Measurements from ENCODE around the gene NRCAM. TPM values are rescaled to one million over a fixed set of nuclear protein-coding genes. Genes with fewer than 3 reads are reported as not detected.
"Not testable (repeated sequence)": the region's sequence is repeated elsewhere in the genome, so short reads cannot be mapped to it uniquely, and the experiment has no call there.

The NRCAM gene
- total RNA-seq, 1 donor from 2014 or later: 39.0 TPM

- no peaks in the 10 kb centered on the region for H3K27me3 ChIP-seq (ENCODE audit: control insufficient read depth, insufficient read depth, low read length)
- TF ChIP-seq CTCF (IDR thresholded peaks at IDR 0.05; ENCODE audit: insufficient read depth, low read length, poor library complexity, severe bottlenecking): no peak
- DNase-seq (ENCODE audit: low read depth): no peak
These were observed 53.4 kb downstream of the NRCAM start for GRCh38 chr7:108402865-108403264.

GRCh38 chr7:108396080-108396479 is 60.2 kb downstream of the NRCAM start:
- TF ChIP-seq CTCF (IDR thresholded peaks at IDR 0.05; ENCODE audit: insufficient read depth, low read length, poor library complexity, severe bottlenecking): no peak

More at GRCh38 chr7:108402865-108403264, 53.4 kb downstream of the NRCAM start:
- H3K36me3 ChIP-seq (ENCODE audit: control insufficient read depth, insufficient read depth, low read length): no peaks in the 10 kb centered on the region
- H3K4me3 ChIP-seq (ENCODE audit: low read depth, low read length): no peak overlapping the region

GRCh38 chr7:108395426-108395825 is 60.8 kb downstream of the NRCAM start:
- no peak for DNase-seq (ENCODE audit: low read depth)
- no peak overlapping the region for H3K4me3 ChIP-seq (ENCODE audit: low read depth, low read length)
- no peaks in the 10 kb centered on the region for H3K27me3 ChIP-seq (ENCODE audit: control insufficient read depth, insufficient read depth, low read length)
- no peak for TF ChIP-seq CTCF (IDR thresholded peaks at IDR 0.05; ENCODE audit: insufficient read depth, low read length, poor library complexity, severe bottlenecking)
- H3K36me3 ChIP-seq (ENCODE audit: control insufficient read depth, insufficient read depth, low read length): no peaks in the 10 kb centered on the region

More at GRCh38 chr7:108396080-108396479, 60.2 kb downstream of the NRCAM start:
- no peak for DNase-seq (ENCODE audit: low read depth)
- Histone ChIP-seq H3K27me3 (ENCODE audit: control insufficient read depth, insufficient read depth, low read length) (no peaks in the 10 kb centered on the region), H3K36me3 (ENCODE audit: control insufficient read depth, insufficient read depth, low read length) (no peaks in the 10 kb centered on the region), H3K4me3 (ENCODE audit: low read depth, low read length) (no peak overlapping the region)

- not testable (repeated sequence) for DNase-seq (ENCODE audit: low read depth); H3K27me3 ChIP-seq (ENCODE audit: control insufficient read depth, insufficient read depth, low read length); H3K4me3 ChIP-seq (ENCODE audit: low read depth, low read length); H3K36me3 ChIP-seq (ENCODE audit: control insufficient read depth, insufficient read depth, low read length)
These were observed 63.1 kb downstream of the NRCAM start for GRCh38 chr7:108393097-108393496.

- not testable (repeated sequence) for H3K4me3 ChIP-seq (ENCODE audit: low read depth, low read length); DNase-seq (ENCODE audit: low read depth); H3K27me3 ChIP-seq (ENCODE audit: control insufficient read depth, insufficient read depth, low read length); H3K36me3 ChIP-seq (ENCODE audit: control insufficient read depth, insufficient read depth, low read length)
These were observed 68.5 kb downstream of the NRCAM start for GRCh38 chr7:108387686-108388085.

- no peak for TF ChIP-seq CTCF (IDR thresholded peaks at IDR 0.05; ENCODE audit: insufficient read depth, low read length, poor library complexity, severe bottlenecking)
- Histone ChIP-seq H3K4me3 (ENCODE audit: low read depth, low read length) (no peak overlapping the region), H3K27me3 (ENCODE audit: control insufficient read depth, insufficient read depth, low read length) (no peaks in the 10 kb centered on the region), H3K36me3 (ENCODE audit: control insufficient read depth, insufficient read depth, low read length) (no peaks in the 10 kb centered on the region)
- no peak for DNase-seq (ENCODE audit: low read depth)
These were observed 70.3 kb downstream of the NRCAM start for GRCh38 chr7:108385834-108386422.

Data from kidney epithelial cell (primary cell).